Testis (tissue), 2 donors: Measurements from ENCODE around the gene TMEM120B.
"Not testable (repeated sequence)": the region's sequence is repeated elsewhere in the genome, so short reads cannot be mapped to it uniquely, and the experiment has no call there.

Experiments
- POLR2A ChIP-seq: fragments of 450-650 bp; IDR thresholded peaks from one replicate; pipeline ENCODE4 v1.6.1; 2017; ENCODE audit warnings: antibody characterized with exemption, mild to moderate bottlenecking, moderate library complexity
- TF ChIP-seq, protein P1 (sequence below), 3 experiments: fragments of 450-650 bp in 2 of 3; fragments of 200-600 bp in 1 of 3; sonication (generic) in 1 of 3; IDR thresholded peaks; one replicate each; pipeline ENCODE4 v1.5.1; 2016 to 2019; ENCODE audit warnings: antibody characterized with exemption in 3 of 3, mild to moderate bottlenecking in 2 of 3, moderate library complexity in 1 of 3

DNA sequence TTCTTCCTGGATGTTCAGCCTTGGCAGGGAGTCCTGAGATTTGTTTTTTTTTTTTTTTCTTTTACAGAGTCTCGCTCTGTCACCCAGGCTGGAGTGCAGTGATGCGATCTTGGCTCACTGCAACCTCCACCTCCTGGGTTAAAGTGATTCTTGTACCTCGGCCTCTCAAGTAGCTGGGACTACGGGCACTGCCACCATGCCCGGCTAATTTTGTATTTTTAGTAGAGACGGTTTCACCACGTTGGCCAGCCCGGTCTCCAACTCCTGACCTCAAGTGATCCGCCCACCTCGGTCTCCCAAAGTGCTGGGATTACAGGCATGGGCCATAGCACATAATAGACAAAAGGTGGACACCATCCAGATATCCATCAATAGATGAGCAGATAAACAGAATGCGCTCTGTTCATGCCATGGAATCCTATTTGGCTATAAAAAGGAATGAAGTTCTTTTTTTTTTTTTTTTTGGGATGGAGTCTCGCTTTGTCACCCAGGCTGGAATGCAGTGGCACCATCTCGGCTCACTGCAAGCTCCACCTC is 32.8 kb upstream of the TMEM120B start:
- TF ChIP-seq, protein P1, sequence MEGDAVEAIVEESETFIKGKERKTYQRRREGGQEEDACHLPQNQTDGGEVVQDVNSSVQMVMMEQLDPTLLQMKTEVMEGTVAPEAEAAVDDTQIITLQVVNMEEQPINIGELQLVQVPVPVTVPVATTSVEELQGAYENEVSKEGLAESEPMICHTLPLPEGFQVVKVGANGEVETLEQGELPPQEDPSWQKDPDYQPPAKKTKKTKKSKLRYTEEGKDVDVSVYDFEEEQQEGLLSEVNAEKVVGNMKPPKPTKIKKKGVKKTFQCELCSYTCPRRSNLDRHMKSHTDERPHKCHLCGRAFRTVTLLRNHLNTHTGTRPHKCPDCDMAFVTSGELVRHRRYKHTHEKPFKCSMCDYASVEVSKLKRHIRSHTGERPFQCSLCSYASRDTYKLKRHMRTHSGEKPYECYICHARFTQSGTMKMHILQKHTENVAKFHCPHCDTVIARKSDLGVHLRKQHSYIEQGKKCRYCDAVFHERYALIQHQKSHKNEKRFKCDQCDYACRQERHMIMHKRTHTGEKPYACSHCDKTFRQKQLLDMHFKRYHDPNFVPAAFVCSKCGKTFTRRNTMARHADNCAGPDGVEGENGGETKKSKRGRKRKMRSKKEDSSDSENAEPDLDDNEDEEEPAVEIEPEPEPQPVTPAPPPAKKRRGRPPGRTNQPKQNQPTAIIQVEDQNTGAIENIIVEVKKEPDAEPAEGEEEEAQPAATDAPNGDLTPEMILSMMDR (IDR thresholded peaks at IDR 0.05), result not testable (repeated sequence)
- TF ChIP-seq POLR2A, result not testable (repeated sequence)
